H54 (cell line): ENCODE data around the gene PIH1D2.
"Not testable (repeated sequence)": the region's sequence is repeated elsewhere in the genome, so short reads cannot be mapped to it uniquely, and the experiment has no call there.

ENCODE experiments used
- DNase-seq: peaks from one replicate; pipeline ENCODE4 v3.0.0; 2011; ENCODE audit warnings: low spot score, mixed read lengths; ENCODE audit not compliant: insufficient read length
- FAIRE-seq: peaks from 3 replicates; lab custom pipeline; 2011; peaks lifted over from hg19 to GRCh38; lab: Jason Lieb, UNC
- POLR2A ChIP-seq: IDR thresholded peaks from 2 replicates; pipeline ENCODE4 v1.6.1; 2011; ENCODE audit warnings: low read depth, mild to moderate bottlenecking, low read length

Gene PIH1D2

GRCh38 chr11:112086422-112087191 is 12.8 kb upstream of the PIH1D2 start, which contains the start of the genes SDHD and TIMM8B:
Gene SDHD (plus strand): TSS chr11:112086873. CDS start chr11:112086908, 35 bp downstream.
Gene TIMM8B (minus strand): TSS chr11:112086756. CDS start chr11:112086723, 33 bp downstream.
- peak; percentile 48; the same call in 1 of the 2 replicates for TF ChIP-seq POLR2A
- peak; percentile 98 for FAIRE-seq
- DNase-seq: peak; percentile 65

GRCh38 chr11:112085822-112086421 is 12.1 kb upstream of the PIH1D2 start:
- no peak for DNase-seq
- no peak for TF ChIP-seq POLR2A
- FAIRE-seq: no peak

GRCh38 chr11:112082729-112083128 is 8.9 kb upstream of the PIH1D2 start:
- DNase-seq (no peak), FAIRE-seq (peak; percentile 80)
- no peak for TF ChIP-seq POLR2A

- DNase-seq: no peak
- no peak for TF ChIP-seq POLR2A
- FAIRE-seq: no peak
Observed at GRCh38 chr11:112062923-112063322, 10.9 kb downstream of the PIH1D2 start.

GRCh38 chr11:112058103-112058502 is 15.7 kb downstream of the PIH1D2 start:
- DNase-seq (no peak), FAIRE-seq (no peak)
- TF ChIP-seq POLR2A: no peak

GRCh38 chr11:112057170-112057569 is 16.6 kb downstream of the PIH1D2 start:
- DNase-seq (no peak), FAIRE-seq (no peak)
- TF ChIP-seq POLR2A: no peak

- no peak for DNase-seq
- no peak for TF ChIP-seq POLR2A
- FAIRE-seq: no peak
Observed at GRCh38 chr11:112051768-112052167, 22.0 kb downstream of the PIH1D2 start.

GRCh38 chr11:112050721-112051120 is 23.1 kb downstream of the PIH1D2 start:
- FAIRE-seq: no peak
- no peak for TF ChIP-seq POLR2A

GRCh38 chr11:112049777-112050176 is 24.0 kb downstream of the PIH1D2 start:
- DNase-seq (no peak), FAIRE-seq (no peak)
- TF ChIP-seq POLR2A: no peak

More at GRCh38 chr11:112050721-112051120, 23.1 kb downstream of the PIH1D2 start:
- no peak for DNase-seq

GRCh38 chr11:112048256-112048655 is 25.6 kb downstream of the PIH1D2 start:
- FAIRE-seq: not testable (repeated sequence)

GRCh38 chr11:112046647-112047046 is 27.2 kb downstream of the PIH1D2 start:
- DNase-seq, FAIRE-seq: not testable (repeated sequence)

More at GRCh38 chr11:112048256-112048655, 25.6 kb downstream of the PIH1D2 start:
- not testable (repeated sequence) for DNase-seq

GRCh38 chr11:112044961-112045360 is 28.9 kb downstream of the PIH1D2 start:
- DNase-seq (no peak), FAIRE-seq (no peak)
- TF ChIP-seq POLR2A: no peak

GRCh38 chr11:112042961-112043304 is 30.9 kb downstream of the PIH1D2 start:
- TF ChIP-seq POLR2A: no peak
- DNase-seq (no peak), FAIRE-seq (no peak)

GRCh38 chr11:112042161-112042960 is 31.5 kb downstream of the PIH1D2 start:
- FAIRE-seq: peak; percentile 70
- no peak for DNase-seq
- TF ChIP-seq POLR2A: no peak
